HL-60 (cell line): ENCODE data around the gene PTPRN2.

Experiments used
- CTCF ChIP-seq: IDR thresholded peaks from one replicate; pipeline ENCODE4 v1.5.1; 2011; ENCODE audit warnings: low read length, control low read depth, inconsistent platforms; ENCODE audit not compliant: insufficient read depth
- POLR2AphosphoS5 ChIP-seq: IDR thresholded peaks from 2 replicates; pipeline ENCODE4 v1.6.1; 2012; ENCODE audit warnings: low read depth
- REST ChIP-seq: IDR thresholded peaks from 2 replicates; pipeline ENCODE4 v1.6.1; 2012; ENCODE audit warnings: low read depth; ENCODE audit not compliant: insufficient replicate concordance
- SPI1 ChIP-seq: IDR thresholded peaks from 2 replicates; pipeline ENCODE4 v1.6.1; 2012; ENCODE audit warnings: low read depth, mild to moderate bottlenecking, borderline replicate concordance

- TF ChIP-seq CTCF (no peak), REST (no peak), POLR2AphosphoS5 (no peak), SPI1 (no peak)
These were observed 512.6 kb downstream of the PTPRN2 start for GRCh38 chr7:158074896-158075632.
